Liver (tissue), 9 donors: ENCODE measurements around the gene GMPS. TPM values are rescaled to one million over a fixed set of nuclear protein-coding genes. Genes with fewer than 3 reads are reported as not detected.

Experiments
- DNase-seq: peaks from one replicate; pipeline ENCODE4 v3.0.0-alpha.2; 2017; ENCODE audit warnings: low spot score
- H3K27ac ChIP-seq, 2 donors: one replicate each; pipeline ENCODE4 v1.7.0; 2013; ENCODE audit warnings: inconsistent platforms in 2 of 2, low read length in 2 of 2, control low read depth in 1 of 2, low read depth in 1 of 2, mild to moderate bottlenecking in 1 of 2
- H3K27me3 ChIP-seq, 4 donors: one replicate each; pipeline versions ENCODE4 v1.6.1 to v1.7.0; 2013; ENCODE audit warnings: low read length in 3 of 4, inconsistent platforms in 1 of 4, mild to moderate bottlenecking in 1 of 4, moderate library complexity in 1 of 4; ENCODE audit not compliant: control insufficient read depth in 4 of 4, insufficient read depth in 4 of 4
- H3K36me3 ChIP-seq, 4 donors: one replicate each; pipeline versions ENCODE4 v1.6.1 to v1.7.0; 2013; ENCODE audit warnings: low read length in 3 of 4, mild to moderate bottlenecking in 3 of 4, low read depth in 1 of 4, moderate library complexity in 1 of 4; ENCODE audit not compliant: control insufficient read depth in 4 of 4, insufficient read depth in 3 of 4
- H3K4me1 ChIP-seq, 4 donors: one replicate each; pipeline versions ENCODE4 v1.6.1 to v1.7.0; 2013; ENCODE audit warnings: low read length in 3 of 4, mild to moderate bottlenecking in 3 of 4, moderate library complexity in 1 of 4; ENCODE audit not compliant: control insufficient read depth in 4 of 4, insufficient read depth in 4 of 4
- H3K4me3 ChIP-seq, 3 donors: one replicate each; pipeline versions ENCODE4 v1.6.1 to v1.7.0; 2013; ENCODE audit warnings: low read length in 3 of 3, control low read depth in 1 of 3, low read depth in 1 of 3, mild to moderate bottlenecking in 1 of 3
- H3K9ac ChIP-seq, 2 donors: one replicate each; pipeline ENCODE4 v1.7.0; 2013; ENCODE audit warnings: low read length in 2 of 2, mild to moderate bottlenecking in 2 of 2, moderate library complexity in 2 of 2, control low read depth in 1 of 2, low read depth in 1 of 2
- H3K9me3 ChIP-seq, 4 donors: one replicate each; pipeline versions ENCODE4 v1.6.1 to v1.7.0; 2013; ENCODE audit warnings: low read length in 3 of 4; ENCODE audit not compliant: control insufficient read depth in 4 of 4
- ATF3 ChIP-seq: IDR thresholded peaks from 2 replicates; pipeline ENCODE4 v1.6.1; 2016; ENCODE audit warnings: antibody characterized with exemption
- EGR1 ChIP-seq, 2 donors: IDR thresholded peaks; 2 replicates each; pipeline ENCODE4 v1.6.1; 2016 to 2018; ENCODE audit warnings: antibody characterized with exemption in 2 of 2, low read depth in 2 of 2
- FOXA1 ChIP-seq: IDR thresholded peaks from 2 replicates; pipeline ENCODE4 v1.6.1; 2016; ENCODE audit warnings: antibody characterized with exemption
- FOXA2 ChIP-seq: IDR thresholded peaks from 2 replicates; pipeline ENCODE4 v1.6.1; 2016; ENCODE audit warnings: antibody characterized with exemption
- HNF4A ChIP-seq, 2 donors: conservative IDR thresholded peaks; 2 replicates each; pipeline ENCODE4 v1.6.1; 2016; ENCODE audit warnings: antibody characterized with exemption in 2 of 2, mild to moderate bottlenecking in 2 of 2
- HNF4G ChIP-seq: IDR thresholded peaks from 2 replicates; pipeline ENCODE4 v1.6.1; 2016; ENCODE audit warnings: antibody characterized with exemption
- JUND ChIP-seq, 2 donors: IDR thresholded peaks; 2 replicates each; pipeline ENCODE4 v1.6.1; 2016; ENCODE audit warnings: antibody characterized with exemption in 2 of 2
- NR2F2 ChIP-seq: IDR thresholded peaks from 2 replicates; pipeline ENCODE4 v1.6.1; 2016; ENCODE audit warnings: antibody characterized with exemption
- RAD21 ChIP-seq, 2 donors: IDR thresholded peaks; 2 replicates each; pipeline ENCODE4 v1.6.1; 2016; ENCODE audit warnings: antibody characterized with exemption in 2 of 2, mild to moderate bottlenecking in 2 of 2
- REST ChIP-seq: IDR thresholded peaks from 2 replicates; pipeline ENCODE4 v1.6.1; 2016; ENCODE audit warnings: antibody characterized with exemption, mild to moderate bottlenecking
- RXRA ChIP-seq, 2 donors: IDR thresholded peaks; 2 replicates each; pipeline ENCODE4 v1.6.1; 2017 to 2018; ENCODE audit warnings: antibody characterized with exemption in 2 of 2, mild to moderate bottlenecking in 1 of 2
- SP1 ChIP-seq: IDR thresholded peaks from 2 replicates; pipeline ENCODE4 v1.6.1; 2018; ENCODE audit warnings: antibody characterized with exemption, mild to moderate bottlenecking
- TAF1 ChIP-seq: conservative IDR thresholded peaks from 2 replicates; pipeline ENCODE4 v1.6.1; 2016; ENCODE audit warnings: antibody characterized with exemption, mild to moderate bottlenecking
- YY1 ChIP-seq: IDR thresholded peaks from 2 replicates; pipeline ENCODE4 v1.6.1; 2016; ENCODE audit warnings: antibody characterized with exemption, mild to moderate bottlenecking
- WGBS: extraction: QIAGEN DNeasy Blood & Tissue Kit; methylation state at CpG from one replicate; pipeline ENCODE4 v1.1.7; 2013; 5-methylcytosine and 5-hydroxymethylcytosine counted together
- polyA plus RNA-seq, 2 donors: library from polyadenylated mRNA; stranded (reverse) in 1 of 2; unstranded in 1 of 2; fragments of 200-250 nt in 1 of 2; fragments of >200 nt in 1 of 2; fragmentation: Nextera tagmentation in 1 of 2; extraction: Ambion mirVana in 1 of 2; gene quantifications; one replicate each; pipeline versions ENCODE4 v1.2.1 to v1.2.3, GENCODE V29; 2013 to 2015
- total RNA-seq, 2 donors: library from RNA; depleted of rRNA; stranded (reverse); fragments of >200 nt; gene quantifications; one replicate each; pipeline ENCODE4 v1.2.3, GENCODE V29; 2014
- TF ChIP-seq, protein P1 (sequence below): IDR thresholded peaks from 2 replicates; pipeline ENCODE4 v1.6.1; 2016; ENCODE audit warnings: antibody characterized with exemption
- TF ChIP-seq, protein P2 (sequence below): fragments of 150-350 bp; IDR thresholded peaks from 2 replicates; pipeline ENCODE4 v1.5.1; 2017; ENCODE audit warnings: improper control_type of control experiment, low read depth, low read length; ENCODE audit not compliant: missing input control
- TF ChIP-seq, protein P3 (sequence below): IDR thresholded peaks from 2 replicates; pipeline ENCODE4 v1.6.1; 2016; ENCODE audit warnings: antibody characterized with exemption
- donor health status: healthy.
- donor health status: healthy.
- donor health status: healthy.
- donor health status: healthy.
- donor health status: healthy.

GMPS gene
- total and polyA plus RNA-seq, 4 donors, result 10.8 to 16.1 (median 14.8) TPM

DNA sequence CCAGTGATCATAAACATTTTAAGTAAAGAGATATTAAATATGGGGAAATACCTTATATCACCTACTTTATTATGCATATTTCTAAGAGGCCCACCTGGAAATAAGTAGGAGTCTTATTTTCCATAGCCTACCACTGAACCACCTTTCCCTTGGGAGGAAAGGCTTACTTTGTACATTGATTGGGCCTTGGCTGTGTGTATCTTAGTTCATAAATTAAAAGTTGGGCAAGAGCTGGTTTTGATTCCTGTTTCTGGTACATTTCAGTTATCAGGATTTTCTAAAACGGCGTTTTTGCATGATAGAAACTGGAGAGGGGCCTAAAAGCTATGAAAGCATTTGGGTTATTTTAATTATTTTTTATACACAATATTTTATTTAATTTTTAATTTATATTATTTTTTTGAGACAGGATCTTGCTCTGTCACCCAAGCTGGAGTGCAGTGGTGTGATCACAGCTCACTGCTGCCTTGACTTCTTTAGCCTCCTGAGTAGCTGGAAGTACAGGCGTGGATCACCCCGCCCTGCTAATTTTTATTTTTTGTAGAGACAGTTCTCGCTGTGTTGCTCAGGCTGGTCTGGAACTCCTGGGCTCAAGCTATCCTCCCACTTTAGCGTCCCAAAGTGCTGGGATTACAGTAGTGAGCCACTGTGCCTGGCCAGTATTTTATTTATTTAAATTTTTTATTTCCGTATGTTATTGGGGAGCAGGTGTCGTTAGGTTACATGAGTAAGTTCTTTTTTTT, 2.6 kb downstream of the GMPS start:
- no peak for TF ChIP-seq HNF4A (conservative IDR thresholded peaks at IDR 0.05)
- TF ChIP-seq TAF1, result no peak
- TF ChIP-seq FOXA1, result no peak
- TF ChIP-seq NR2F2, result no peak
- no peak for TF ChIP-seq HNF4G
- TF ChIP-seq REST, result no peak
- TF ChIP-seq RXRA (IDR thresholded peaks at IDR 0.05), result no peak
- TF ChIP-seq SP1, result no peak
- no peak for TF ChIP-seq FOXA2
- TF ChIP-seq EGR1 (IDR thresholded peaks at IDR 0.05; ENCODE audit: low read depth in 2 of 2), result no peak
- no peak for TF ChIP-seq JUND (IDR thresholded peaks at IDR 0.05)
- TF ChIP-seq, protein P1, sequence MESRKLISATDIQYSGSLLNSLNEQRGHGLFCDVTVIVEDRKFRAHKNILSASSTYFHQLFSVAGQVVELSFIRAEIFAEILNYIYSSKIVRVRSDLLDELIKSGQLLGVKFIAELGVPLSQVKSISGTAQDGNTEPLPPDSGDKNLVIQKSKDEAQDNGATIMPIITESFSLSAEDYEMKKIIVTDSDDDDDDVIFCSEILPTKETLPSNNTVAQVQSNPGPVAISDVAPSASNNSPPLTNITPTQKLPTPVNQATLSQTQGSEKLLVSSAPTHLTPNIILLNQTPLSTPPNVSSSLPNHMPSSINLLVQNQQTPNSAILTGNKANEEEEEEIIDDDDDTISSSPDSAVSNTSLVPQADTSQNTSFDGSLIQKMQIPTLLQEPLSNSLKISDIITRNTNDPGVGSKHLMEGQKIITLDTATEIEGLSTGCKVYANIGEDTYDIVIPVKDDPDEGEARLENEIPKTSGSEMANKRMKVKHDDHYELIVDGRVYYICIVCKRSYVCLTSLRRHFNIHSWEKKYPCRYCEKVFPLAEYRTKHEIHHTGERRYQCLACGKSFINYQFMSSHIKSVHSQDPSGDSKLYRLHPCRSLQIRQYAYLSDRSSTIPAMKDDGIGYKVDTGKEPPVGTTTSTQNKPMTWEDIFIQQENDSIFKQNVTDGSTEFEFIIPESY, result no peak
- TF ChIP-seq YY1, result no peak
- TF ChIP-seq RAD21 (IDR thresholded peaks at IDR 0.05), result no peak
- no peak for TF ChIP-seq ATF3
- no peaks in the 10 kb centered on the region for H3K27me3 ChIP-seq
- H3K4me1 ChIP-seq, result peaks cover 3 to 20% (median 18%) of the 10 kb centered on the region in 4 donors
- H3K9ac ChIP-seq, result no peak overlapping the region
- no peak for DNase-seq
- H3K27ac ChIP-seq, result no peak overlapping the region
- no peaks in the 10 kb centered on the region for H3K9me3 ChIP-seq
- H3K4me3 ChIP-seq, result no peak overlapping the region
- no peaks in the 10 kb centered on the region for H3K36me3 ChIP-seq
- 75% methylated on average over 8 of the region's 8 CpGs for WGBS

DNA sequence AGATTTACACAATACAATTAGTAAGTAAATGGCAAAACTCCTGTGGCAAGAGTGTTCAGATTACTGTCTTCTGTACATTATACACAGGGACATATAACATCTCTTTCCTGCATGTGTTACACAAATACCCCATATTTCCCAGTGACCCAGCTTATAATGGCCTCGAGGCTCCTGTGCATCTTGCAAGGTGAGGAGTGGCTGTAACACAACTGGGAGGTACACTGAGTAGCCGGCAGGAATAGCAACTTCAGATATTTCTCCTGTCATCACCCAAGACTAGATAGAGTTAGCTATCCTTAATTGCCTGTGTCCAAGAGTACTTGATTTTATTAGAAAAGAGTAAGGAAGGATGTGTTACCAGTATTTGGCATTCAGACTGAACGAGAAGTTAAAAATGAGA, 5.6 kb downstream of the GMPS start:
- Histone ChIP-seq H3K36me3 (no peaks in the 10 kb centered on the region), H3K27ac (no peak overlapping the region), H3K9me3 (no peaks in the 10 kb centered on the region), H3K4me1 (peaks cover 3 to 13% (median 9%) of the 10 kb centered on the region in 4 donors), H3K27me3 (no peaks in the 10 kb centered on the region), H3K9ac (no peak overlapping the region), H3K4me3 (no peak overlapping the region)
- no peak for DNase-seq
- TF ChIP-seq EGR1 (IDR thresholded peaks at IDR 0.05; ENCODE audit: low read depth in 2 of 2) (no peak), NR2F2 (no peak), TAF1 (no peak), HNF4G (no peak), SP1 (no peak), REST (no peak), FOXA1 (no peak), HNF4A (conservative IDR thresholded peaks at IDR 0.05) (no peak), JUND (IDR thresholded peaks at IDR 0.05) (no peak), YY1 (no peak), RAD21 (IDR thresholded peaks at IDR 0.05) (no peak)
- TF ChIP-seq, protein P2, sequence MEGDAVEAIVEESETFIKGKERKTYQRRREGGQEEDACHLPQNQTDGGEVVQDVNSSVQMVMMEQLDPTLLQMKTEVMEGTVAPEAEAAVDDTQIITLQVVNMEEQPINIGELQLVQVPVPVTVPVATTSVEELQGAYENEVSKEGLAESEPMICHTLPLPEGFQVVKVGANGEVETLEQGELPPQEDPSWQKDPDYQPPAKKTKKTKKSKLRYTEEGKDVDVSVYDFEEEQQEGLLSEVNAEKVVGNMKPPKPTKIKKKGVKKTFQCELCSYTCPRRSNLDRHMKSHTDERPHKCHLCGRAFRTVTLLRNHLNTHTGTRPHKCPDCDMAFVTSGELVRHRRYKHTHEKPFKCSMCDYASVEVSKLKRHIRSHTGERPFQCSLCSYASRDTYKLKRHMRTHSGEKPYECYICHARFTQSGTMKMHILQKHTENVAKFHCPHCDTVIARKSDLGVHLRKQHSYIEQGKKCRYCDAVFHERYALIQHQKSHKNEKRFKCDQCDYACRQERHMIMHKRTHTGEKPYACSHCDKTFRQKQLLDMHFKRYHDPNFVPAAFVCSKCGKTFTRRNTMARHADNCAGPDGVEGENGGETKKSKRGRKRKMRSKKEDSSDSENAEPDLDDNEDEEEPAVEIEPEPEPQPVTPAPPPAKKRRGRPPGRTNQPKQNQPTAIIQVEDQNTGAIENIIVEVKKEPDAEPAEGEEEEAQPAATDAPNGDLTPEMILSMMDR, result no peak
- TF ChIP-seq, protein P3, sequence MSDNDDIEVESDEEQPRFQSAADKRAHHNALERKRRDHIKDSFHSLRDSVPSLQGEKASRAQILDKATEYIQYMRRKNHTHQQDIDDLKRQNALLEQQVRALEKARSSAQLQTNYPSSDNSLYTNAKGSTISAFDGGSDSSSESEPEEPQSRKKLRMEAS, result no peak
- WGBS, result 87% methylated on average over 3 of the region's 3 CpGs
